GM23338 (cell line): ENCODE results near the gene KYAT1. TPM values are rescaled to one million over a fixed set of nuclear protein-coding genes. Genes with fewer than 3 reads are reported as not detected.

Source experiments
- ATAC-seq: fragments of 200-7000 bp; cut with Tn5 transposase; 3 replicates; pipeline ENCODE4 v1.9.1; 2020
- DNase-seq: peaks from one replicate; pipeline ENCODE4 v3.0.0-alpha.2; 2015; ENCODE audit warnings: low spot score
- H2AFZ ChIP-seq: fragments of 200-600 bp; sonication (generic); 2 replicates; pipeline ENCODE4 v1.8.0; 2016; ENCODE audit warnings: antibody characterized with exemption, mild to moderate bottlenecking, moderate library complexity
- H3F3A ChIP-seq: fragments of 200-600 bp; sonication (generic); replicated peaks from 2 replicates; pipeline ENCODE4 v1.8.0; 2017; ENCODE audit warnings: antibody characterized with exemption, mixed run types, low read depth
- H3K27ac ChIP-seq: fragments of 200-600 bp; sonication (generic); 2 replicates; pipeline ENCODE4 v1.6.1; 2016; ENCODE audit warnings: low read depth
- H3K27me3 ChIP-seq: fragments of 200-600 bp; sonication (generic); 2 replicates; pipeline ENCODE4 v1.8.0; 2016; ENCODE audit warnings: mild to moderate bottlenecking, mixed run types, moderate library complexity; ENCODE audit not compliant: insufficient read depth
- H3K36me3 ChIP-seq: fragments of 200-600 bp; sonication (generic); 2 replicates; pipeline ENCODE4 v1.8.0; 2016; ENCODE audit warnings: mild to moderate bottlenecking; ENCODE audit not compliant: insufficient read depth
- H3K4me1 ChIP-seq: fragments of 200-600 bp; sonication (generic); 2 replicates; pipeline ENCODE4 v1.8.0; 2016; ENCODE audit warnings: mild to moderate bottlenecking, moderate library complexity; ENCODE audit not compliant: insufficient read depth
- H3K4me2 ChIP-seq: fragments of 200-600 bp; sonication (generic); 2 replicates; pipeline ENCODE4 v1.7.1; 2017; ENCODE audit warnings: mixed run types
- H3K4me3 ChIP-seq: fragments of 200-600 bp; sonication (generic); 2 replicates; pipeline ENCODE4 v1.6.1; 2016; ENCODE audit warnings: mixed run types
- H3K79me2 ChIP-seq: fragments of 200-600 bp; sonication (generic); replicated peaks from 2 replicates; pipeline ENCODE4 v1.8.0; 2017; ENCODE audit warnings: mild to moderate bottlenecking; ENCODE audit not compliant: insufficient read depth
- H3K9me2 ChIP-seq: fragments of 200-600 bp; sonication (generic); 2 replicates; pipeline ENCODE4 v1.8.0; 2017; ENCODE audit not compliant: insufficient read depth
- H4K20me1 ChIP-seq: fragments of 200-600 bp; sonication (generic); replicated peaks from 2 replicates; pipeline ENCODE4 v1.8.0; 2017; ENCODE audit warnings: mild to moderate bottlenecking; ENCODE audit not compliant: insufficient read depth
- H3K27ac Mint-ChIP-seq: 2 replicates; pipeline ENCODE4 v1.8.0; 2020; ENCODE audit warnings: inconsistent platforms, mild to moderate bottlenecking, moderate library complexity, mixed read lengths
- H3K27me3 Mint-ChIP-seq: 3 replicates; pipeline ENCODE4 v1.8.0; 2022; ENCODE audit warnings: low read depth, mild to moderate bottlenecking, moderate library complexity, mixed read lengths, inconsistent platforms; ENCODE audit not compliant: insufficient read depth, poor library complexity
- H3K36me3 Mint-ChIP-seq: 3 replicates; pipeline ENCODE4 v1.8.0; 2021; ENCODE audit warnings: low read depth, mild to moderate bottlenecking, inconsistent platforms, moderate library complexity, mixed read lengths
- H3K4me1 Mint-ChIP-seq: 3 replicates; pipeline ENCODE4 v1.8.0; 2020; ENCODE audit warnings: mild to moderate bottlenecking, inconsistent platforms, mixed read lengths
- H3K4me3 Mint-ChIP-seq: 3 replicates; pipeline ENCODE4 v1.8.0; 2021; ENCODE audit warnings: moderate library complexity, mild to moderate bottlenecking, inconsistent platforms, mixed read lengths
- H3K9me3 Mint-ChIP-seq: 3 replicates; pipeline ENCODE4 v1.8.0; 2020; ENCODE audit warnings: moderate library complexity, mild to moderate bottlenecking, inconsistent platforms, mixed read lengths
- CREB1 ChIP-seq: fragments of 250-450 bp; sonication (Bioruptor Pico); IDR thresholded peaks from 2 replicates; pipeline ENCODE4 v1.5.0; 2020; ENCODE audit warnings: low read depth, mild to moderate bottlenecking, moderate library complexity
- JUNB ChIP-seq: IDR thresholded peaks from one replicate; pipeline ENCODE4 v1.6.1; 2016; ENCODE audit warnings: antibody characterized with exemption; ENCODE audit not compliant: unreplicated experiment
- NANOG ChIP-seq: IDR thresholded peaks from 2 replicates; pipeline ENCODE4 v1.6.1; 2016; ENCODE audit warnings: antibody characterized with exemption, borderline replicate concordance
- POLR2AphosphoS5 ChIP-seq: IDR thresholded peaks from 2 replicates; pipeline ENCODE4 v1.6.1; 2016; ENCODE audit warnings: antibody characterized with exemption, low read depth
- REST ChIP-seq: IDR thresholded peaks from one replicate; pipeline ENCODE4 v1.6.1; 2018; ENCODE audit warnings: antibody characterized with exemption; ENCODE audit not compliant: unreplicated experiment
- STAT1 ChIP-seq: IDR thresholded peaks from one replicate; pipeline ENCODE4 v1.6.1; 2016; ENCODE audit warnings: antibody characterized with exemption; ENCODE audit not compliant: unreplicated experiment
- ZNF114 ChIP-seq: fragments of 250-450 bp; sonication (Bioruptor Pico); IDR thresholded peaks from 2 replicates; pipeline ENCODE4 v1.5.0; 2020; ENCODE audit warnings: mild to moderate bottlenecking, moderate library complexity
- ZNF331 ChIP-seq: fragments of 250-450 bp; sonication (Bioruptor Pico); IDR thresholded peaks from 2 replicates; pipeline ENCODE4 v1.5.0; 2020; ENCODE audit warnings: low read depth, mild to moderate bottlenecking, moderate library complexity
- polyA plus RNA-seq: library from polyadenylated mRNA; unstranded; fragments of >200 nt; fragmentation: Nextera tagmentation; extraction: Ambion mirVana; gene quantifications from 2 replicates; pipeline ENCODE4 v1.2.1, GENCODE V29; 2016
- total RNA-seq: library from RNA; depleted of rRNA; stranded (reverse); fragments of >200 nt; shearing (Covaris generic); gene quantifications from 2 replicates; pipeline ENCODE4 v1.2.3, GENCODE V29; 2014
- TF ChIP-seq, protein P1 (sequence below): IDR thresholded peaks from 2 replicates; pipeline ENCODE4 v1.6.1; 2016; ENCODE audit warnings: antibody characterized with exemption
- TF ChIP-seq, protein P2 (sequence below): fragments of 250-450 bp; sonication (Bioruptor Pico); IDR thresholded peaks from 2 replicates; pipeline ENCODE4 v1.5.0; 2020; ENCODE audit warnings: mild to moderate bottlenecking, moderate library complexity

The KYAT1 gene
- total and polyA plus RNA-seq, 2 experiments from 2014 or later, result 26.1 to 34.0 TPM

DNA sequence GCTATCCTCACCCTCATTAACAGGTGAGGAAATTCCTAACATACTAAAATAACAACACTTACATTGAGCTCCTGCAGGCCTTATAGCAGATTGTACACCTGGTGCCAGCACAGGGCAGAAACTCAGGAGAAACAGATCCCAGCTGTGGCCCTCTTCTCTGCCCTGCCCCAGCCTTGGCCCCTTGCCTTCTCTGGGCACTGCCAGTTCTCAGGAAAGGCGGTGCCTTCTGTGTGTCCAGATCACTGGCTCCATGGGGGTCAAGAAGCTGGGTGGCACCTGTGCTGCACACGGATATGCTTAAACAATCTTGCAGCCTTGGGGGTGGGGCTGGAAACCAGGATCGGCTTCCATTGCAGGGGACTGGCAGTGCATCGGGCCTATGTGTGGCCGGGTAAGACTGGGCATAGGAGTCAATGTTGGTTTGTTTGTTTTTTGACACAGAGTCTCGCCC is 19.3 kb downstream of the KYAT1 start:
- no peak overlapping the region for H3K4me3 Mint-ChIP-seq
- Histone ChIP-seq H2AFZ (no peak overlapping the region), H3K9me2 (no peaks in the 10 kb centered on the region), H4K20me1 (peaks cover 6% of the 10 kb centered on the region; the same call in 1 of the 2 replicates), H3K4me3 (no peak overlapping the region), H3K36me3 (no peaks in the 10 kb centered on the region), H3K4me1 (no peaks in the 10 kb centered on the region), H3K27me3 (no peaks in the 10 kb centered on the region), H3K27ac (no peak overlapping the region), H3F3A (no peaks in the 10 kb centered on the region), H3K4me2 (no peak overlapping the region), H3K79me2 (peaks cover 18% of the 10 kb centered on the region)
- peaks cover 4% of the 10 kb centered on the region for H3K27me3 Mint-ChIP-seq
- no peaks in the 10 kb centered on the region for H3K9me3 Mint-ChIP-seq
- H3K27ac Mint-ChIP-seq, result 0 out of 2 replicates have a peak overlapping the region, but pooled peaks have one; percentile 80
- peaks cover 13% of the 10 kb centered on the region for H3K4me1 Mint-ChIP-seq
- no peaks in the 10 kb centered on the region for H3K36me3 Mint-ChIP-seq
- TF ChIP-seq, protein P1, sequence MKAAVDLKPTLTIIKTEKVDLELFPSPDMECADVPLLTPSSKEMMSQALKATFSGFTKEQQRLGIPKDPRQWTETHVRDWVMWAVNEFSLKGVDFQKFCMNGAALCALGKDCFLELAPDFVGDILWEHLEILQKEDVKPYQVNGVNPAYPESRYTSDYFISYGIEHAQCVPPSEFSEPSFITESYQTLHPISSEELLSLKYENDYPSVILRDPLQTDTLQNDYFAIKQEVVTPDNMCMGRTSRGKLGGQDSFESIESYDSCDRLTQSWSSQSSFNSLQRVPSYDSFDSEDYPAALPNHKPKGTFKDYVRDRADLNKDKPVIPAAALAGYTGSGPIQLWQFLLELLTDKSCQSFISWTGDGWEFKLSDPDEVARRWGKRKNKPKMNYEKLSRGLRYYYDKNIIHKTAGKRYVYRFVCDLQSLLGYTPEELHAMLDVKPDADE, result no peak
- TF ChIP-seq CREB1 (no peak), NANOG (no peak), POLR2AphosphoS5 (no peak), REST (no peak), ZNF114 (CRISPR knock-in tag) (no peak), JUNB (no peak), ZNF331 (no peak), STAT1 (no peak)
- TF ChIP-seq, protein P2, sequence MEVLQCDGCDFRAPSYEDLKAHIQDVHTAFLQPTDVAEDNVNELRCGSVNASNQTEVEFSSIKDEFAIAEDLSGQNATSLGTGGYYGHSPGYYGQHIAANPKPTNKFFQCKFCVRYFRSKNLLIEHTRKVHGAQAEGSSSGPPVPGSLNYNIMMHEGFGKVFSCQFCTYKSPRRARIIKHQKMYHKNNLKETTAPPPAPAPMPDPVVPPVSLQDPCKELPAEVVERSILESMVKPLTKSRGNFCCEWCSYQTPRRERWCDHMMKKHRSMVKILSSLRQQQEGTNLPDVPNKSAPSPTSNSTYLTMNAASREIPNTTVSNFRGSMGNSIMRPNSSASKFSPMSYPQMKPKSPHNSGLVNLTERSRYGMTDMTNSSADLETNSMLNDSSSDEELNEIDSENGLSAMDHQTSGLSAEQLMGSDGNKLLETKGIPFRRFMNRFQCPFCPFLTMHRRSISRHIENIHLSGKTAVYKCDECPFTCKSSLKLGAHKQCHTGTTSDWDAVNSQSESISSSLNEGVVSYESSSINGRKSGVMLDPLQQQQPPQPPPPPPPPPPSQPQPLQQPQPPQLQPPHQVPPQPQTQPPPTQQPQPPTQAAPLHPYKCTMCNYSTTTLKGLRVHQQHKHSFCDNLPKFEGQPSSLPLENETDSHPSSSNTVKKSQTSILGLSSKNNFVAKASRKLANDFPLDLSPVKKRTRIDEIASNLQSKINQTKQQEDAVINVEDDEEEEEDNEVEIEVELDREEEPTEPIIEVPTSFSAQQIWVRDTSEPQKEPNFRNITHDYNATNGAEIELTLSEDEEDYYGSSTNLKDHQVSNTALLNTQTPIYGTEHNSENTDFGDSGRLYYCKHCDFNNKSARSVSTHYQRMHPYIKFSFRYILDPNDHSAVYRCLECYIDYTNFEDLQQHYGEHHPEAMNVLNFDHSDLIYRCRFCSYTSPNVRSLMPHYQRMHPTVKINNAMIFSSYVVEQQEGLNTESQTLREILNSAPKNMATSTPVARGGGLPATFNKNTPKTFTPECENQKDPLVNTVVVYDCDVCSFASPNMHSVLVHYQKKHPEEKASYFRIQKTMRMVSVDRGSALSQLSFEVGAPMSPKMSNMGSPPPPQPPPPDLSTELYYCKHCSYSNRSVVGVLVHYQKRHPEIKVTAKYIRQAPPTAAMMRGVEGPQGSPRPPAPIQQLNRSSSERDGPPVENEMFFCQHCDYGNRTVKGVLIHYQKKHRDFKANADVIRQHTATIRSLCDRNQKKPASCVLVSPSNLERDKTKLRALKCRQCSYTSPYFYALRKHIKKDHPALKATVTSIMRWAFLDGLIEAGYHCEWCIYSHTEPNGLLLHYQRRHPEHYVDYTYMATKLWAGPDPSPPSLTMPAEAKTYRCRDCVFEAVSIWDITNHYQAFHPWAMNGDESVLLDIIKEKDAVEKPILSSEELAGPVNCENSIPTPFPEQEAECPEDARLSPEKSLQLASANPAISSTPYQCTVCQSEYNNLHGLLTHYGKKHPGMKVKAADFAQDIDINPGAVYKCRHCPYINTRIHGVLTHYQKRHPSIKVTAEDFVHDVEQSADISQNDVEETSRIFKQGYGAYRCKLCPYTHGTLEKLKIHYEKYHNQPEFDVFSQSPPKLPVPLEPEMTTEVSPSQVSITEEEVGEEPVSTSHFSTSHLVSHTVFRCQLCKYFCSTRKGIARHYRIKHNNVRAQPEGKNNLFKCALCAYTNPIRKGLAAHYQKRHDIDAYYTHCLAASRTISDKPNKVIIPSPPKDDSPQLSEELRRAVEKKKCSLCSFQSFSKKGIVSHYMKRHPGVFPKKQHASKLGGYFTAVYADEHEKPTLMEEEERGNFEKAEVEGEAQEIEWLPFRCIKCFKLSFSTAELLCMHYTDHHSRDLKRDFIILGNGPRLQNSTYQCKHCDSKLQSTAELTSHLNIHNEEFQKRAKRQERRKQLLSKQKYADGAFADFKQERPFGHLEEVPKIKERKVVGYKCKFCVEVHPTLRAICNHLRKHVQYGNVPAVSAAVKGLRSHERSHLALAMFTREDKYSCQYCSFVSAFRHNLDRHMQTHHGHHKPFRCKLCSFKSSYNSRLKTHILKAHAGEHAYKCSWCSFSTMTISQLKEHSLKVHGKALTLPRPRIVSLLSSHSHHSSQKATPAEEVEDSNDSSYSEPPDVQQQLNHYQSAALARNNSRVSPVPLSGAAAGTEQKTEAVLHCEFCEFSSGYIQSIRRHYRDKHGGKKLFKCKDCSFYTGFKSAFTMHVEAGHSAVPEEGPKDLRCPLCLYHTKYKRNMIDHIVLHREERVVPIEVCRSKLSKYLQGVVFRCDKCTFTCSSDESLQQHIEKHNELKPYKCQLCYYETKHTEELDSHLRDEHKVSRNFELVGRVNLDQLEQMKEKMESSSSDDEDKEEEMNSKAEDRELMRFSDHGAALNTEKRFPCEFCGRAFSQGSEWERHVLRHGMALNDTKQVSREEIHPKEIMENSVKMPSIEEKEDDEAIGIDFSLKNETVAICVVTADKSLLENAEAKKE (CRISPR knock-in tag), result no peak
- DNase-seq, result no peak
- ATAC-seq, result no peak
